Transverse colon (tissue), 4 donors: ENCODE measurements around the gene PTDSS2. TPM values are rescaled to one million over a fixed set of nuclear protein-coding genes. Genes with fewer than 3 reads are reported as not detected.
A peak's percentile ranks its signal among the peaks of the same experiment; 100 is the strongest.

Experiments used
- DNase-seq: peaks from one replicate; pipeline ENCODE4 v3.0.0-alpha.2; 2019
- H3K27ac ChIP-seq, 4 donors: fragments of 200-600 bp; sonication (generic); 2 replicates each; pipeline ENCODE4 v1.5.1; 2016 to 2018; ENCODE audit warnings: inconsistent platforms in 4 of 4
- H3K27me3 ChIP-seq: fragments of 200-600 bp; sonication (generic); 2 replicates; pipeline ENCODE4 v1.5.1; 2017; ENCODE audit warnings: inconsistent platforms
- H3K36me3 ChIP-seq, 4 donors: fragments of 200-600 bp; sonication (generic); 2 replicates each; pipeline ENCODE4 v1.5.1; 2017 to 2019; ENCODE audit warnings: inconsistent platforms in 4 of 4
- H3K4me1 ChIP-seq, 4 donors: fragments of 200-600 bp; sonication (generic); 2 replicates each; pipeline ENCODE4 v1.5.1; 2017 to 2020; ENCODE audit warnings: inconsistent platforms in 4 of 4
- H3K4me3 ChIP-seq, 4 donors: fragments of 200-600 bp; sonication (generic); 1 replicate in 1 of 4; 2 replicates in 3 of 4; pipeline versions ENCODE4 v1.5.1 to v1.6.1; 2017 to 2019; ENCODE audit warnings: inconsistent platforms in 4 of 4
- H3K9me3 ChIP-seq, 2 donors: fragments of 200-600 bp; sonication (generic); 2 replicates each; pipeline ENCODE4 v1.5.1; 2017 to 2019; ENCODE audit warnings: inconsistent platforms in 2 of 2
- EP300 ChIP-seq: sonication (generic); formaldehyde crosslinking; IDR thresholded peaks from one replicate; pipeline ENCODE4 v1.6.1; 2017; ENCODE audit warnings: antibody characterized with exemption, low read depth
- POLR2A ChIP-seq: fragments of 450-650 bp; IDR thresholded peaks from one replicate; pipeline ENCODE4 v1.6.1; 2016; ENCODE audit warnings: antibody characterized with exemption, mild to moderate bottlenecking, moderate library complexity
- POLR2AphosphoS5 ChIP-seq, 3 donors: sonication (generic); formaldehyde crosslinking; IDR thresholded peaks; one replicate each; pipeline ENCODE4 v1.6.1; 2016; ENCODE audit warnings: antibody characterized with exemption in 3 of 3
- WGBS, 2 donors: methylation state at CpG; one replicate each; pipeline ENCODE4 v1.1.5; 2018; ENCODE audit warnings: low coverage in 1 of 2; 5-methylcytosine and 5-hydroxymethylcytosine counted together
- in situ Hi-C, 4 donors: fragments of 200-750 bp; cut with MboI; loops; one replicate each; pipeline versions ENCODE4 v1.15.0 to v1.15.1; 2017; ENCODE audit warnings: low sequenced_read_pairs in 3 of 4, low pct_ligation_motif_present in 1 of 4, low pct_unique_long_range_greater_than_20kb in 1 of 4
- intact Hi-C: fragments of 100-400 bp; cut with DNase I; formaldehyde crosslinking; loops from one replicate; pipeline ENCODE4 v1.15.1; 2023; ENCODE audit warnings: low total_unique reads
- total RNA-seq, 4 donors: library from RNA; depleted of rRNA; stranded (reverse); fragments of >200 nt; gene quantifications; one replicate each; pipeline ENCODE4 v1.1.0, GENCODE V29; 2016
- TF ChIP-seq, protein P1 (sequence below), 5 experiments: fragments of 200-600 bp in 3 of 5; fragments of 450-650 bp in 2 of 5; sonication (generic) in 3 of 5; IDR thresholded peaks; 1 replicate in 2 of 5; 2 replicates in 3 of 5; pipeline ENCODE4 v1.5.1; 2016 to 2017; ENCODE audit warnings: antibody characterized with exemption in 5 of 5, inconsistent platforms in 3 of 5, mild to moderate bottlenecking in 2 of 5, moderate library complexity in 1 of 5

Gene PTDSS2
- total RNA-seq, 4 donors from 2014 or later: 28.5 to 264 (median 76.0) TPM

DNA sequence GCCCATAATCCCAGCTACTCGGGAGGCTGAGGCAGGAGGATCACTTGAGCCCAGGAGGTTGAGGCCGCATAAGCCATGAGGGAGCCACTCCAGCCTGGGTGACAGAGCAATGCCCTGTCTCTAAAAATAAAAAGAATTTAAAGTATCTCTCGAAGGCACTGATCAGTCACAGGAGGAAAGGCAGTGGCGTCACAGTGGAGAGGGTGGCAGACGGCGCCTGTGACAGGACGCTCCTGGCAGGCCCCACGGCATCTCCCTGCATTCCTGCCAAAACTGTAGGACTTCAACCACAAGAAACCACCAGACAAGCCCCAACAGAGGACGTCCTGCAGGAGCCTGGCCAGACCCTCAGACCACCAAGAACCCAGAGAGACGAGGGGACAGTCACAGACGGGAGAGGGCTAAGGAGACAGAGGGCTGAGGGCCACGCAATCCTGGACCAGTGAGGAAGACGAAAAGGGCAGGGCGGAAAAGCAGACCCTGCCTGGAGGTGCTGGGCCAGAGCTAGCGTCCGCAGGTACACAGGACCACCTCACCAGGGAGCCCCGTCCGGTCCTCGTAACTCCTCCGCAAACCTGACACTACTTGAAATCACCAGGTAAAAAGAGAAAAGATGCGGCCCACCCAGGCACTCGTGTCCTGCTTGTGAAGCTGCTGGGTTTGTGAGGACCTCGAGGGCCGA is 51.1 kb downstream of the PTDSS2 start:
- no peak for DNase-seq
- H3K9me3 ChIP-seq: no peaks in the 10 kb centered on the region
- no peak overlapping the region for H3K4me3 ChIP-seq
- whole genome bisulfite sequencing, 2 donors: 92 to 100% methylated on average over 7 to 24 of the region's 24 CpGs
- TF ChIP-seq EP300: no peak
- TF ChIP-seq, protein P1, sequence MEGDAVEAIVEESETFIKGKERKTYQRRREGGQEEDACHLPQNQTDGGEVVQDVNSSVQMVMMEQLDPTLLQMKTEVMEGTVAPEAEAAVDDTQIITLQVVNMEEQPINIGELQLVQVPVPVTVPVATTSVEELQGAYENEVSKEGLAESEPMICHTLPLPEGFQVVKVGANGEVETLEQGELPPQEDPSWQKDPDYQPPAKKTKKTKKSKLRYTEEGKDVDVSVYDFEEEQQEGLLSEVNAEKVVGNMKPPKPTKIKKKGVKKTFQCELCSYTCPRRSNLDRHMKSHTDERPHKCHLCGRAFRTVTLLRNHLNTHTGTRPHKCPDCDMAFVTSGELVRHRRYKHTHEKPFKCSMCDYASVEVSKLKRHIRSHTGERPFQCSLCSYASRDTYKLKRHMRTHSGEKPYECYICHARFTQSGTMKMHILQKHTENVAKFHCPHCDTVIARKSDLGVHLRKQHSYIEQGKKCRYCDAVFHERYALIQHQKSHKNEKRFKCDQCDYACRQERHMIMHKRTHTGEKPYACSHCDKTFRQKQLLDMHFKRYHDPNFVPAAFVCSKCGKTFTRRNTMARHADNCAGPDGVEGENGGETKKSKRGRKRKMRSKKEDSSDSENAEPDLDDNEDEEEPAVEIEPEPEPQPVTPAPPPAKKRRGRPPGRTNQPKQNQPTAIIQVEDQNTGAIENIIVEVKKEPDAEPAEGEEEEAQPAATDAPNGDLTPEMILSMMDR (IDR thresholded peaks at IDR 0.05): no peak
- TF ChIP-seq POLR2A: no peak
- TF ChIP-seq POLR2AphosphoS5 (IDR thresholded peaks at IDR 0.05): no peak
- H3K27ac ChIP-seq: no peak overlapping the region
- no peaks in the 10 kb centered on the region for H3K27me3 ChIP-seq
- in situ Hi-C loops: no loop called here
- intact Hi-C loops: loop anchor here (10.0 kb wide), 2 partner anchors 46 to 96 kb away; partner anchors contain the start of gene PTDSS2
- peaks cover 24 to 40% (median 35%) of the 10 kb centered on the region in 4 donors for H3K4me1 ChIP-seq
- H3K36me3 ChIP-seq: peaks cover 0 to 40% (median 19%) of the 10 kb centered on the region in 4 donors

- H3K9me3 ChIP-seq: no peaks in the 10 kb centered on the region
- H3K4me1 ChIP-seq: peaks cover 24 to 40% (median 36%) of the 10 kb centered on the region in 4 donors
- H3K36me3 ChIP-seq: peaks cover 0 to 36% (median 19%) of the 10 kb centered on the region in 4 donors
- in situ Hi-C loops (no loop called here), intact Hi-C loops (loop anchor here (10.0 kb wide), 2 partner anchors 47 to 97 kb away; partner anchors contain the start of gene PTDSS2)
- TF ChIP-seq, protein P1 (IDR thresholded peaks at IDR 0.05): no peak
- TF ChIP-seq EP300: no peak
- TF ChIP-seq POLR2A: no peak
- no peak for TF ChIP-seq POLR2AphosphoS5 (IDR thresholded peaks at IDR 0.05)
- no peak overlapping the region for H3K4me3 ChIP-seq
- H3K27me3 ChIP-seq: no peaks in the 10 kb centered on the region
- H3K27ac ChIP-seq: no peak overlapping the region
- DNase-seq: no peak
- 85 to 100% methylated on average over 1 to 19 of the region's 19 CpGs for WGBS, 2 donors
Measured at GRCh38 chr11:501683-502287, 51.7 kb downstream of the PTDSS2 start.

- in situ Hi-C loops: no loop called here
- H3K36me3 ChIP-seq: peaks cover 0 to 36% (median 19%) of the 10 kb centered on the region in 4 donors
- intact Hi-C loops: loop anchor here (10.0 kb wide), 2 partner anchors 48 to 98 kb away; partner anchors contain the start of gene PTDSS2
- H3K9me3 ChIP-seq: no peaks in the 10 kb centered on the region
- 84% methylated on average over 10 of the region's 10 CpGs; no CpG with 5 or more reads in 1 of the 2 donors for WGBS, 2 donors
- H3K27ac ChIP-seq: peak overlapping the region; percentile 94 to 100 (median 99)
- TF ChIP-seq POLR2AphosphoS5 (IDR thresholded peaks at IDR 0.05): no peak
- TF ChIP-seq POLR2A: no peak
- TF ChIP-seq, protein P1 (IDR thresholded peaks at IDR 0.05): no peak
- no peak for TF ChIP-seq EP300
- H3K4me1 ChIP-seq: peaks cover 24 to 42% (median 38%) of the 10 kb centered on the region in 4 donors
- no peak overlapping the region for H3K4me3 ChIP-seq
- H3K27me3 ChIP-seq: no peaks in the 10 kb centered on the region
- no peak for DNase-seq
Measured at GRCh38 chr11:502288-503178, 52.5 kb downstream of the PTDSS2 start.
